SK-N-SH (cell line): ENCODE data around the gene DAB1. TPM values are rescaled to one million over a fixed set of nuclear protein-coding genes. Genes with fewer than 3 reads are reported as not detected.

Experiments used
- CTCF ChIA-PET: fragments of 300-600, 350-600 bp; formaldehyde crosslinking; extraction: SDS; loops from one replicate; lab custom pipeline; 2021; lab: Yijun Ruan, JAX
- POLR2A ChIA-PET: fragments of 350-600 bp; sonication (Branson Sonifier 250); formaldehyde crosslinking; extraction: SDS; loops from one replicate; lab custom pipeline; 2020; ENCODE audit warnings: antibody characterized with exemption, inconsistent platforms; lab: Yijun Ruan, JAX
- DNase-seq: peaks from one replicate; pipeline ENCODE4 v3.0.0; 2012
- H2AFZ ChIP-seq: fragments of 200-600 bp; sonication (generic); 2 replicates; pipeline ENCODE4 v1.8.1; 2016; ENCODE audit warnings: antibody characterized with exemption, mild to moderate bottlenecking, low read depth
- H3F3A ChIP-seq: fragments of 200-600 bp; sonication (generic); replicated peaks from 2 replicates; pipeline ENCODE3; 2016; ENCODE audit warnings: antibody characterized with exemption, mild to moderate bottlenecking; ENCODE audit not compliant: insufficient read depth
- H3K27ac ChIP-seq, 2 experiments: fragments of 200-500 bp in 1 of 2; fragments of 200-600 bp in 1 of 2; sonication (Bioruptor generic) in 1 of 2; sonication (generic), shearing (Covaris generic) in 1 of 2; 2 replicates each; pipeline versions ENCODE4 v1.5.1 to v1.6.1; 2014 to 2016; ENCODE audit warnings: low read depth in 2 of 2, inconsistent platforms in 1 of 2, low read length in 1 of 2, mild to moderate bottlenecking in 1 of 2, mixed read lengths in 1 of 2
- H3K27me3 ChIP-seq: fragments of 200-600 bp; sonication (generic), shearing (Covaris generic); 2 replicates; pipeline ENCODE4 v1.6.1; 2016; ENCODE audit warnings: mixed run types; ENCODE audit not compliant: insufficient read depth
- H3K36me3 ChIP-seq, 2 experiments: fragments of 200-500 bp in 1 of 2; fragments of 200-600 bp in 1 of 2; sonication (Bioruptor generic) in 1 of 2; sonication (generic) in 1 of 2; replicated peaks in 1 of 2; 2 replicates each; pipeline versions ENCODE3 to v1.5.1; 2014 to 2016; ENCODE audit warnings: low read length in 1 of 2, mild to moderate bottlenecking in 1 of 2; ENCODE audit not compliant: insufficient read depth in 2 of 2, control insufficient read depth in 1 of 2
- H3K4me1 ChIP-seq, 2 experiments: fragments of 200-500 bp in 1 of 2; fragments of 200-600 bp in 1 of 2; sonication (Bioruptor generic) in 1 of 2; sonication (generic), shearing (Covaris generic) in 1 of 2; 2 replicates each; pipeline versions ENCODE4 v1.5.1 to v1.6.1; 2014 to 2016; ENCODE audit warnings: low read depth in 1 of 2, low read length in 1 of 2, mixed run types in 1 of 2; ENCODE audit not compliant: insufficient read depth in 2 of 2, control insufficient read depth in 1 of 2
- H3K4me2 ChIP-seq: fragments of 200-600 bp; sonication (generic), shearing (Covaris generic); 2 replicates; pipeline ENCODE4 v1.6.1; 2017; ENCODE audit warnings: mixed run types
- H3K4me3 ChIP-seq, 2 experiments: fragments of 200-500 bp in 1 of 2; fragments of 200-600 bp in 1 of 2; sonication (Bioruptor generic) in 1 of 2; sonication (generic), shearing (Covaris generic) in 1 of 2; 2 replicates each; pipeline versions ENCODE4 v1.5.1 to v1.8.1; 2014 to 2016; ENCODE audit warnings: low read depth in 2 of 2, inconsistent platforms in 1 of 2, low read length in 1 of 2, mild to moderate bottlenecking in 1 of 2, mixed read lengths in 1 of 2, moderate library complexity in 1 of 2
- H3K79me2 ChIP-seq: fragments of 200-600 bp; sonication (generic); 2 replicates; pipeline ENCODE4 v1.8.1; 2017; ENCODE audit warnings: mild to moderate bottlenecking; ENCODE audit not compliant: insufficient read depth
- H3K9ac ChIP-seq: fragments of 200-600 bp; sonication (generic); 2 replicates; pipeline ENCODE4 v1.6.1; 2017; ENCODE audit warnings: mixed run types
- H3K9me2 ChIP-seq: fragments of 200-600 bp; sonication (generic); 2 replicates; pipeline ENCODE4 v1.6.1; 2017; ENCODE audit warnings: mixed run types
- H3K9me3 ChIP-seq: fragments of 200-600 bp; sonication (generic); 2 replicates; pipeline ENCODE4 v1.6.1; 2017; ENCODE audit warnings: mixed run types, mild to moderate bottlenecking, moderate library complexity
- H4K20me1 ChIP-seq: fragments of 200-600 bp; sonication (generic); 2 replicates; pipeline ENCODE4 v1.6.1; 2017; ENCODE audit warnings: mild to moderate bottlenecking, mixed run types; ENCODE audit not compliant: insufficient read depth
- EP300 ChIP-seq, 2 experiments: IDR thresholded peaks; 2 replicates each; pipeline versions ENCODE4 v1.4.0 to v1.6.1; 2012; ENCODE audit warnings: borderline replicate concordance in 1 of 2, low read depth in 1 of 2, low read length in 1 of 2
- FOXJ3 ChIP-seq: sonication (generic); formaldehyde crosslinking; IDR thresholded peaks from 2 replicates; pipeline ENCODE4 v1.5.1; 2020; ENCODE audit warnings: mild to moderate bottlenecking, missing genetic modification reagents
- FOXM1 ChIP-seq: IDR thresholded peaks from 2 replicates; pipeline ENCODE4 v1.4.0; 2012; ENCODE audit warnings: low read depth, mild to moderate bottlenecking
- GABPA ChIP-seq: IDR thresholded peaks from 2 replicates; pipeline ENCODE4 v1.4.0; 2012; ENCODE audit warnings: low read depth, mild to moderate bottlenecking
- JUND ChIP-seq: IDR thresholded peaks from 2 replicates; pipeline ENCODE4 v1.4.0; 2012
- MAX ChIP-seq: IDR thresholded peaks from 2 replicates; pipeline ENCODE4 v1.4.0; 2012; ENCODE audit warnings: low read depth
- MXI1 ChIP-seq: IDR thresholded peaks from 2 replicates; pipeline ENCODE4 v1.6.1; 2012; ENCODE audit warnings: mild to moderate bottlenecking, low read depth, low read length, improper control_type of control experiment
- NFIC ChIP-seq: IDR thresholded peaks from 2 replicates; pipeline ENCODE4 v1.4.0; 2012; ENCODE audit warnings: borderline replicate concordance
- NRF1 ChIP-seq: IDR thresholded peaks from 2 replicates; pipeline ENCODE4 v1.6.1; 2012; ENCODE audit warnings: low read depth, mild to moderate bottlenecking, low read length
- RXRA ChIP-seq: IDR thresholded peaks from 2 replicates; pipeline ENCODE4 v1.4.0; 2012; ENCODE audit warnings: low read depth, mild to moderate bottlenecking, borderline replicate concordance
- SIN3A ChIP-seq: IDR thresholded peaks from 2 replicates; pipeline ENCODE4 v1.6.1; 2012; ENCODE audit warnings: low read depth, mild to moderate bottlenecking, low read length, moderate library complexity, borderline replicate concordance
- SMC3 ChIP-seq: IDR thresholded peaks from 2 replicates; pipeline ENCODE4 v1.6.1; 2012; ENCODE audit warnings: low read depth, low read length, improper control_type of control experiment
- TCF12 ChIP-seq: IDR thresholded peaks from 2 replicates; pipeline ENCODE4 v1.4.0; 2012
- USF2 ChIP-seq: fragments of 150-350 bp; IDR thresholded peaks from 2 replicates; pipeline ENCODE4 v1.6.1; 2017; ENCODE audit warnings: antibody characterized with exemption, low read length, low read depth, borderline replicate concordance
- YY1 ChIP-seq: IDR thresholded peaks from 2 replicates; pipeline ENCODE4 v1.4.0; 2012; ENCODE audit warnings: low read depth, mild to moderate bottlenecking
- WGBS: methylation state at CpG from one replicate; pipeline ENCODE4 v1.1.6; 2017; ENCODE audit warnings: low lambda C conversion rate; 5-methylcytosine and 5-hydroxymethylcytosine counted together
- polyA plus RNA-seq, 3 experiments: library from polyadenylated mRNA; depleted of rRNA; stranded (reverse); fragments of >200 nt; gene quantifications; 2 replicates each; pipeline ENCODE4 v1.2.3, GENCODE V29; 2012

DAB1 gene
- polyA plus RNA-seq, 1 of the 3 experiments (the other 2 are of a cell fraction): 2.9 TPM

GRCh38 chr1:57384284-57384683 is 39.6 kb downstream of the DAB1 start:
- WGBS: 81% methylated on average over 4 of the region's 4 CpGs
- no peak for DNase-seq
- H3K9me3 ChIP-seq: no peaks in the 10 kb centered on the region
- TF ChIP-seq MAX (no peak), SIN3A (no peak), JUND (no peak), TCF12 (no peak), FOXM1 (no peak), USF2 (no peak), RXRA (no peak), MXI1 (no peak), YY1 (no peak), NRF1 (no peak), GABPA (no peak), SMC3 (no peak), NFIC (no peak), FOXJ3 (CRISPR knock-in tag) (no peak)
- TF ChIP-seq, all 33 proteins: peak for 0
- ChIA-PET CTCF (no interaction called here), POLR2A (no interaction called here)
- no peaks in the 10 kb centered on the region for H3K9me2 ChIP-seq
- H2AFZ ChIP-seq: no peak overlapping the region
- no peak overlapping the region for H3K4me3 ChIP-seq
- H3K4me1 ChIP-seq: no peaks in the 10 kb centered on the region; a peak in 1 of 4 replicates
- H3K27ac ChIP-seq: no peak overlapping the region
- H3K27me3 ChIP-seq: no peaks in the 10 kb centered on the region
- H3K9ac ChIP-seq: no peak overlapping the region
- H4K20me1 ChIP-seq: no peaks in the 10 kb centered on the region
- no peak overlapping the region for H3K4me2 ChIP-seq
- H3K79me2 ChIP-seq: no peaks in the 10 kb centered on the region
- no peaks in the 10 kb centered on the region for H3F3A ChIP-seq
- H3K36me3 ChIP-seq: no peaks in the 10 kb centered on the region

- no peak for TF ChIP-seq RXRA
- no peak for DNase-seq
- no peak overlapping the region for H3K27ac ChIP-seq
- H3K9ac ChIP-seq: no peak overlapping the region
- no peaks in the 10 kb centered on the region for H3K9me3 ChIP-seq
- H3K4me1 ChIP-seq: no peaks in the 10 kb centered on the region; a peak in 1 of 4 replicates
- 29% methylated on average over 2 of the region's 2 CpGs for WGBS
- H3K9me2 ChIP-seq: no peaks in the 10 kb centered on the region
- no peaks in the 10 kb centered on the region for H3K79me2 ChIP-seq
- H3K4me3 ChIP-seq: no peak overlapping the region
- no peaks in the 10 kb centered on the region for H3K36me3 ChIP-seq
- H4K20me1 ChIP-seq: no peaks in the 10 kb centered on the region
- H2AFZ ChIP-seq: no peak overlapping the region
- POLR2A ChIA-PET: no interaction called here
- CTCF ChIA-PET: no interaction called here
- H3K27me3 ChIP-seq: no peaks in the 10 kb centered on the region
- no peaks in the 10 kb centered on the region for H3F3A ChIP-seq
- H3K4me2 ChIP-seq: no peak overlapping the region
Observed at GRCh38 chr1:57381871-57382270, 42.0 kb downstream of the DAB1 start.

GRCh38 chr1:57381426-57381825 is 42.4 kb downstream of the DAB1 start:
- no peak overlapping the region for H3K27ac ChIP-seq
- H2AFZ ChIP-seq: no peak overlapping the region
- DNase-seq: no peak
- POLR2A ChIA-PET: no interaction called here
- WGBS: 75% methylated on average over 4 of the region's 4 CpGs
- no peak overlapping the region for H3K4me2 ChIP-seq
- H3K9ac ChIP-seq: no peak overlapping the region
- H4K20me1 ChIP-seq: no peaks in the 10 kb centered on the region
- no peaks in the 10 kb centered on the region; a peak in 1 of 4 replicates for H3K4me1 ChIP-seq
- no peaks in the 10 kb centered on the region for H3K36me3 ChIP-seq
- no peak overlapping the region for H3K4me3 ChIP-seq
- no peaks in the 10 kb centered on the region for H3K79me2 ChIP-seq
- no peaks in the 10 kb centered on the region for H3F3A ChIP-seq
- H3K27me3 ChIP-seq: no peaks in the 10 kb centered on the region
- H3K9me2 ChIP-seq: no peaks in the 10 kb centered on the region
- H3K9me3 ChIP-seq: no peaks in the 10 kb centered on the region
- TF ChIP-seq USF2 (no peak), EP300 (IDR thresholded peaks at IDR 0.05; ENCODE audit: borderline replicate concordance in 1 of 2, low read depth in 1 of 2, low read length in 1 of 2) (no peak), NRF1 (no peak), GABPA (no peak), NFIC (no peak)
- CTCF ChIA-PET: no interaction called here
